HEK293 (cell line): ENCODE results near the gene FMN1.

Source experiments
- CTCF ChIA-PET: fragments of 350-600 bp; formaldehyde crosslinking; extraction: SDS; loops from one replicate; lab custom pipeline; 2021; ENCODE audit warnings: antibody characterized with exemption; lab: Yijun Ruan, JAX
- POLR2A ChIA-PET: fragments of 300-600 bp; formaldehyde crosslinking; extraction: SDS; loops from one replicate; lab custom pipeline; 2020; ENCODE audit warnings: antibody characterized with exemption, inconsistent platforms; lab: Yijun Ruan, JAX
- H3K27ac ChIP-seq: fragments of 200-500 bp; sonication (Bioruptor generic); 2 replicates; pipeline ENCODE4 v1.5.1; 2014; ENCODE audit warnings: low read depth, low read length, control low read depth, inconsistent platforms; ENCODE audit errors: extremely low read depth
- H3K36me3 ChIP-seq, 2 experiments: fragments of 200-500 bp in 1 of 2; sonication (Bioruptor generic) in 1 of 2; 1 replicate in 1 of 2; 2 replicates in 1 of 2; pipeline ENCODE4 v1.5.1; 2014 to 2017; ENCODE audit warnings: inconsistent platforms in 2 of 2, low read length in 2 of 2; ENCODE audit not compliant: control insufficient read depth in 2 of 2, insufficient read depth in 1 of 2
- H3K4me1 ChIP-seq: fragments of 200-500 bp; sonication (Bioruptor generic); 2 replicates; pipeline ENCODE4 v1.5.1; 2014; ENCODE audit warnings: mild to moderate bottlenecking, low read length, inconsistent platforms; ENCODE audit not compliant: control insufficient read depth, insufficient read depth
- H3K4me3 ChIP-seq: 2 replicates; pipeline ENCODE4 v1.5.1; 2011; ENCODE audit warnings: low read depth, mild to moderate bottlenecking, control low read depth, low read length, moderate library complexity
- H3K9me3 ChIP-seq: fragments of 200-500 bp; sonication (Bioruptor generic); 2 replicates; pipeline ENCODE4 v1.5.1; 2014; ENCODE audit warnings: low read depth, low read length, inconsistent platforms; ENCODE audit not compliant: control insufficient read depth, insufficient read depth
- EGR2 ChIP-seq: fragments of 450-650 bp; formaldehyde crosslinking; IDR thresholded peaks from 2 replicates; pipeline ENCODE4 v1.5.1; 2016; ENCODE audit warnings: low read depth, missing biosample characterization, missing genetic modification characterization
- GLIS2 ChIP-seq: fragments of 450-650 bp; formaldehyde crosslinking; IDR thresholded peaks from 2 replicates; pipeline ENCODE4 v1.5.1; 2016; ENCODE audit warnings: missing biosample characterization, missing genetic modification characterization
- HOXD13 ChIP-seq: sonication (generic); formaldehyde crosslinking; IDR thresholded peaks from 2 replicates; pipeline ENCODE4 v1.8.0; 2022; ENCODE audit warnings: missing genetic modification reagents, borderline replicate concordance
- REST ChIP-seq: fragments of 450-650 bp; formaldehyde crosslinking; IDR thresholded peaks from 2 replicates; pipeline ENCODE4 v1.5.1; 2016; ENCODE audit warnings: missing biosample characterization, missing genetic modification characterization
- ZBTB1 ChIP-seq: fragments of 450-650 bp; formaldehyde crosslinking; IDR thresholded peaks from 2 replicates; pipeline ENCODE4 v1.5.1; 2016; ENCODE audit warnings: missing biosample characterization, missing genetic modification characterization
- ZBTB21 ChIP-seq: fragments of 450-650 bp; formaldehyde crosslinking; IDR thresholded peaks from 2 replicates; pipeline ENCODE4 v1.5.1; 2017; ENCODE audit warnings: missing biosample characterization, missing genetic modification characterization
- ZFHX2 ChIP-seq: fragments of 450-650 bp; formaldehyde crosslinking; conservative IDR thresholded peaks from 2 replicates; pipeline ENCODE4 v1.5.1; 2016; ENCODE audit warnings: missing biosample characterization, missing genetic modification characterization
- ZNF121 ChIP-seq: fragments of 450-650 bp; formaldehyde crosslinking; IDR thresholded peaks from 2 replicates; pipeline ENCODE4 v1.5.1; 2016; ENCODE audit warnings: missing biosample characterization, missing genetic modification characterization
- ZNF2 ChIP-seq: fragments of 450-650 bp; formaldehyde crosslinking; IDR thresholded peaks from 2 replicates; pipeline ENCODE4 v1.5.1; 2016; ENCODE audit warnings: missing biosample characterization, missing genetic modification characterization
- ZNF266 ChIP-seq: fragments of 450-650 bp; formaldehyde crosslinking; IDR thresholded peaks from 2 replicates; pipeline ENCODE4 v1.5.1; 2016; ENCODE audit warnings: missing biosample characterization, missing genetic modification characterization, low read depth
- ZNF416 ChIP-seq: fragments of 450-650 bp; formaldehyde crosslinking; IDR thresholded peaks from 2 replicates; pipeline ENCODE4 v1.5.1; 2016; ENCODE audit warnings: missing biosample characterization, missing genetic modification characterization
- ZNF48 ChIP-seq: fragments of 450-650 bp; formaldehyde crosslinking; IDR thresholded peaks from 2 replicates; pipeline ENCODE4 v1.5.1; 2016; ENCODE audit warnings: missing biosample characterization, missing genetic modification characterization
- ZNF529 ChIP-seq: fragments of 450-650 bp; formaldehyde crosslinking; IDR thresholded peaks from 2 replicates; pipeline ENCODE4 v1.5.1; 2017; ENCODE audit warnings: missing genetic modification characterization, missing biosample characterization; ENCODE audit not compliant: insufficient replicate concordance
- ZNF629 ChIP-seq: fragments of 450-650 bp; formaldehyde crosslinking; IDR thresholded peaks from 2 replicates; pipeline ENCODE4 v1.5.1; 2017; ENCODE audit warnings: missing biosample characterization, missing genetic modification characterization
- ZNF707 ChIP-seq: fragments of 450-650 bp; formaldehyde crosslinking; IDR thresholded peaks from 2 replicates; pipeline ENCODE4 v1.5.1; 2016; ENCODE audit warnings: missing biosample characterization, missing genetic modification characterization
- ZNF830 ChIP-seq: fragments of 450-650 bp; IDR thresholded peaks from 2 replicates; pipeline ENCODE4 v1.5.0; 2018; ENCODE audit warnings: missing biosample characterization, missing genetic modification characterization, low read depth, mild to moderate bottlenecking, moderate library complexity
- ZSCAN30 ChIP-seq: fragments of 450-650 bp; IDR thresholded peaks from 2 replicates; pipeline ENCODE4 v1.5.1; 2018; ENCODE audit warnings: missing biosample characterization, mild to moderate bottlenecking, missing genetic modification characterization, moderate library complexity
- TF ChIP-seq, protein P1 (sequence below): fragments of 450-650 bp; formaldehyde crosslinking; IDR thresholded peaks from 2 replicates; pipeline ENCODE4 v1.5.1; 2016; ENCODE audit warnings: missing biosample characterization, missing genetic modification characterization
- TF ChIP-seq, protein P2 (sequence below): fragments of 450-650 bp; formaldehyde crosslinking; IDR thresholded peaks from 2 replicates; pipeline ENCODE4 v1.5.1; 2016; ENCODE audit warnings: missing biosample characterization, missing genetic modification characterization
- TF ChIP-seq, protein P3 (sequence below): fragments of 450-650 bp; formaldehyde crosslinking; IDR thresholded peaks from 2 replicates; pipeline ENCODE4 v1.5.1; 2017; ENCODE audit warnings: missing biosample characterization, missing genetic modification characterization

The FMN1 gene

GRCh38 chr15:32867313-32867626 is 327.2 kb downstream of the FMN1 start:
- no peaks in the 10 kb centered on the region for H3K4me1 ChIP-seq
- ChIA-PET CTCF (no interaction called here), POLR2A (interaction anchor here (0.6 kb wide), 1 partner anchor 13 kb away, joined by 3 read pairs; no protein-coding TSS in a partner anchor)
- H3K4me3 ChIP-seq: no peak overlapping the region
- TF ChIP-seq, protein P1, sequence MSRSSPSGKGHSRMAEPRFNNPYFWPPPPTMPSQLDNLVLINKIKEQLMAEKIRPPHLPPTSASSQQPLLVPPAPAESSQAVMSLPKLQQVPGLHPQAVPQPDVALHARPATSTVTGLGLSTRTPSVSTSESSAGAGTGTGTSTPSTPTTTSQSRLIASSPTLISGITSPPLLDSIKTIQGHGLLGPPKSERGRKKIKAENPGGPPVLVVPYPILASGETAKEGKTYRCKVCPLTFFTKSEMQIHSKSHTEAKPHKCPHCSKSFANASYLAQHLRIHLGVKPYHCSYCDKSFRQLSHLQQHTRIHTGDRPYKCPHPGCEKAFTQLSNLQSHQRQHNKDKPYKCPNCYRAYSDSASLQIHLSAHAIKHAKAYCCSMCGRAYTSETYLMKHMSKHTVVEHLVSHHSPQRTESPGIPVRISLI (tag by site-specific recombination): 0 out of 2 replicates have a peak, but pooled peaks have one; percentile 21
- TF ChIP-seq, protein P2, sequence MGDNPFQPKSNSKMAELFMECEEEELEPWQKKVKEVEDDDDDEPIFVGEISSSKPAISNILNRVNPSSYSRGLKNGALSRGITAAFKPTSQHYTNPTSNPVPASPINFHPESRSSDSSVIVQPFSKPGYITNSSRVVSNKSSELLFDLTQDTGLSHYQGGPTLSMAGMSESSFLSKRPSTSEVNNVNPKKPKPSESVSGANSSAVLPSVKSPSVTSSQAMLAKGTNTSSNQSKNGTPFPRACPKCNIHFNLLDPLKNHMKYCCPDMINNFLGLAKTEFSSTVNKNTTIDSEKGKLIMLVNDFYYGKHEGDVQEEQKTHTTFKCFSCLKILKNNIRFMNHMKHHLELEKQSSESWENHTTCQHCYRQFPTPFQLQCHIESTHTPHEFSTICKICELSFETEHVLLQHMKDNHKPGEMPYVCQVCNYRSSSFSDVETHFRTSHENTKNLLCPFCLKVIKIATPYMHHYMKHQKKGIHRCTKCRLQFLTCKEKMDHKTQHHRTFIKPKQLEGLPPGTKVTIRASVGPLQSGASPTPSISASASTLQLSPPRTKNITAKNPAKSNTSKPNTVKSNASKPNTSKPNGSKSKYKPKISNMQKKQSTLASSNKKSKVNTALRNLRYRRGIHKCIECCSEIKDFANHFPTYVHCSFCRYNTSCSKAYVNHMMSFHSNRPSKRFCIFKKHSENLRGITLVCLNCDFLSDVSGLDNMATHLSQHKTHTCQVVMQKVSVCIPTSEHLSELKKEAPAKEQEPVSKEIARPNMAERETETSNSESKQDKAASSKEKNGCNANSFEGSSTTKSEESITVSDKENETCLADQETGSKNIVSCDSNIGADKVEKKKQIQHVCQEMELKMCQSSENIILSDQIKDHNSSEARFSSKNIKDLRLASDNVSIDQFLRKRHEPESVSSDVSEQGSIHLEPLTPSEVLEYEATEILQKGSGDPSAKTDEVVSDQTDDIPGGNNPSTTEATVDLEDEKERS (tag by site-specific recombination): no peak
- TF ChIP-seq ZNF629 (tag by site-specific recombination) (0 out of 2 replicates have a peak, but pooled peaks have one; percentile 35), ZNF48 (no peak), ZBTB21 (tag by site-specific recombination) (0 out of 2 replicates have a peak, but pooled peaks have one; percentile 41)
- H3K9me3 ChIP-seq: no peaks in the 10 kb centered on the region
- no peaks in the 10 kb centered on the region for H3K36me3 ChIP-seq
- H3K27ac ChIP-seq: no peak overlapping the region

DNA sequence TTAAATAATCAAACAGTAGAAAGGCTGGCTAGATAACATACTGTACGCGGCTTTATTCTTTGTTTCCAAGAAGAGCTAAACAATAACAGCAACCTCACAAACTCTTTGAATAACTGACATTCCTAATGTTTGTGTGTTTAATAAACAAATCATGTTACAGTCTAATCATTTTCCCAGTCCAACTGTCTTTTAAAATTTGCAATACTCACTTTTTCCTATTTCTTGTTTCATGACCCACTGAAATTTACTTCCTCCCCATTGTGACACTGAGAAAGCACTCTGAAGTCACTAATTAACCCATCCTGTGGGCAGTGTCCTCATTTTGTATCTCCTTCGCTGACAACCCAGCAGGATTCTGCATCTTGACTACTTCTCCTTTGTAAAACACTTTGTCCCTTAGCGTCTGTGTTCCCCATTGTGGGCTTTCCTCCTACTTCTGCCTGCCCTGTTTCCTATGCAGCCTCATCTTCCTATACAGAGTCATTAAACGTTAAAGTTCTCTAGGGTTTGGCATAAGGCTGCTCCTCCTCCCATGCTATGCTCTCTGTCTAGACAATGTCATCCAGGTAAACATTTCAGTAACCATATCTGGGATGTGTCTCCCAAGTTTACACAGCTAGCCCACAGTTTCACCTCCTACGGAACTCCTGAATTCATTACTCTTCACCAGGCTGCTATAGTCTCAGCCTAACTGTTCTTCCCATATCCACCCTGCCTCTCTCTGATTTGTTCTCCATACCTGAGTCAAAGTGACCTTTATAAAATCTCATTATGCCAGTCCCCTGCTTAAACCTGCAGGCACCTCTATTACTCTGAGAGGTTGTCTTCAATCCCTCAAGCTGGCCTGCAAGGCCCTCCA is 327.8 kb downstream of the FMN1 start:
- TF ChIP-seq ZNF830 (tag by site-specific recombination) (no peak), ZNF707 (tag by site-specific recombination) (no peak), ZSCAN30 (tag by site-specific recombination) (no peak), ZFHX2 (tag by site-specific recombination) (peak; percentile 61), ZNF416 (no peak), GLIS2 (tag by site-specific recombination) (no peak), ZBTB1 (tag by site-specific recombination) (no peak), HOXD13 (CRISPR knock-in tag) (no peak), EGR2 (tag by site-specific recombination) (peak; percentile 62), ZNF529 (tag by site-specific recombination) (no peak), ZNF2 (no peak), ZNF121 (tag by site-specific recombination) (no peak), ZNF266 (tag by site-specific recombination) (no peak), REST (tag by site-specific recombination) (no peak)
- TF ChIP-seq, protein P3, sequence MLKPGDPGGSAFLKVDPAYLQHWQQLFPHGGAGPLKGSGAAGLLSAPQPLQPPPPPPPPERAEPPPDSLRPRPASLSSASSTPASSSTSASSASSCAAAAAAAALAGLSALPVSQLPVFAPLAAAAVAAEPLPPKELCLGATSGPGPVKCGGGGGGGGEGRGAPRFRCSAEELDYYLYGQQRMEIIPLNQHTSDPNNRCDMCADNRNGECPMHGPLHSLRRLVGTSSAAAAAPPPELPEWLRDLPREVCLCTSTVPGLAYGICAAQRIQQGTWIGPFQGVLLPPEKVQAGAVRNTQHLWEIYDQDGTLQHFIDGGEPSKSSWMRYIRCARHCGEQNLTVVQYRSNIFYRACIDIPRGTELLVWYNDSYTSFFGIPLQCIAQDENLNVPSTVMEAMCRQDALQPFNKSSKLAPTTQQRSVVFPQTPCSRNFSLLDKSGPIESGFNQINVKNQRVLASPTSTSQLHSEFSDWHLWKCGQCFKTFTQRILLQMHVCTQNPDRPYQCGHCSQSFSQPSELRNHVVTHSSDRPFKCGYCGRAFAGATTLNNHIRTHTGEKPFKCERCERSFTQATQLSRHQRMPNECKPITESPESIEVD (tag by site-specific recombination): no peak
- Histone ChIP-seq H3K4me1 (no peaks in the 10 kb centered on the region), H3K9me3 (no peaks in the 10 kb centered on the region), H3K27ac (no peak overlapping the region), H3K36me3 (no peaks in the 10 kb centered on the region), H3K4me3 (no peak overlapping the region)
- ChIA-PET CTCF (no interaction called here), POLR2A (no interaction called here)
